WTC11 (cell line): ENCODE data around the gene LIG1. TPM values are rescaled to one million over a fixed set of nuclear protein-coding genes. Genes with fewer than 3 reads are reported as not detected.

Experiments
- ATAC-seq: fragments of 200-7000 bp; cut with Tn5 transposase; 2 replicates; pipeline ENCODE4 v1.10.0; 2021; ENCODE audit warnings: mild to moderate bottlenecking, moderate library complexity
- CTCF ChIA-PET: fragments of 300-600 bp; sonication (Branson Sonifier 250); formaldehyde crosslinking; loops from one replicate; lab custom pipeline; 2021; ENCODE audit warnings: antibody characterized with exemption; lab: Charles Lee
- POLR2A ChIA-PET: fragments of 350-600 bp; sonication (Branson Sonifier 250); formaldehyde crosslinking; loops from one replicate; lab custom pipeline; 2021; ENCODE audit warnings: antibody characterized with exemption; lab: Charles Lee
- DNase-seq: peaks from one replicate; pipeline ENCODE4 v3.0.0; 2021; ENCODE audit warnings: low spot score
- H3K27ac Mint-ChIP-seq: 2 replicates; pipeline ENCODE4 v1.8.0; 2021; ENCODE audit warnings: mixed read lengths
- H3K27me3 Mint-ChIP-seq: 2 replicates; pipeline ENCODE4 v1.8.0; 2021; ENCODE audit warnings: low read depth, mild to moderate bottlenecking, moderate library complexity, mixed read lengths
- H3K36me3 Mint-ChIP-seq: 2 replicates; pipeline ENCODE4 v1.8.0; 2021; ENCODE audit warnings: mixed read lengths
- H3K4me1 Mint-ChIP-seq: 2 replicates; pipeline ENCODE4 v1.8.0; 2022; ENCODE audit warnings: mixed read lengths
- H3K4me3 Mint-ChIP-seq: 2 replicates; pipeline ENCODE4 v1.8.0; 2021; ENCODE audit warnings: mild to moderate bottlenecking, moderate library complexity, mixed read lengths
- H3K9me3 Mint-ChIP-seq: 2 replicates; pipeline ENCODE4 v1.8.0; 2021; ENCODE audit warnings: mixed read lengths
- AR ChIP-seq: fragments of 250-450 bp; sonication (Bioruptor Pico); IDR thresholded peaks from 2 replicates; pipeline ENCODE4 v1.9.0; 2021; ENCODE audit warnings: mild to moderate bottlenecking
- CREM ChIP-seq: sonication (generic); formaldehyde crosslinking; IDR thresholded peaks from 2 replicates; pipeline ENCODE4 v1.8.1; 2022; ENCODE audit warnings: mild to moderate bottlenecking, missing genetic modification reagents, moderate library complexity
- E2F4 ChIP-seq: sonication (generic); formaldehyde crosslinking; IDR thresholded peaks from 2 replicates; pipeline ENCODE4 v1.8.1; 2022; ENCODE audit warnings: low read depth, mild to moderate bottlenecking, moderate library complexity, missing genetic modification reagents, borderline replicate concordance
- FOXJ3 ChIP-seq: sonication (generic); formaldehyde crosslinking; IDR thresholded peaks from 2 replicates; pipeline ENCODE4 v1.9.0; 2021; ENCODE audit warnings: missing genetic modification reagents, mild to moderate bottlenecking, borderline replicate concordance
- FOXP1 ChIP-seq: sonication (generic); formaldehyde crosslinking; IDR thresholded peaks from 2 replicates; pipeline ENCODE4 v1.8.0; 2022; ENCODE audit warnings: missing genetic modification reagents, mild to moderate bottlenecking, moderate library complexity, borderline replicate concordance
- GRHL2 ChIP-seq: fragments of 250-450 bp; sonication (Bioruptor Pico); IDR thresholded peaks from 2 replicates; pipeline ENCODE4 v1.8.0; 2022; ENCODE audit warnings: mild to moderate bottlenecking, moderate library complexity; ENCODE audit not compliant: insufficient replicate concordance, severe bottlenecking
- JUN ChIP-seq: sonication (generic); formaldehyde crosslinking; IDR thresholded peaks from 2 replicates; pipeline ENCODE4 v1.8.0; 2023; ENCODE audit warnings: mild to moderate bottlenecking, missing genetic modification reagents
- NFE2L1 ChIP-seq: sonication (generic); formaldehyde crosslinking; IDR thresholded peaks from 2 replicates; pipeline ENCODE4 v1.8.1; 2023; ENCODE audit warnings: missing genetic modification reagents
- NR2C2 ChIP-seq: sonication (generic); formaldehyde crosslinking; IDR thresholded peaks from 2 replicates; pipeline ENCODE4 v1.8.0; 2022; ENCODE audit warnings: mild to moderate bottlenecking, missing genetic modification reagents
- SMAD4 ChIP-seq: sonication (generic); formaldehyde crosslinking; IDR thresholded peaks from 2 replicates; pipeline ENCODE4 v1.8.0; 2022; ENCODE audit warnings: mild to moderate bottlenecking, missing genetic modification reagents
- SOX15 ChIP-seq: fragments of 250-450 bp; sonication (Bioruptor Pico); IDR thresholded peaks from 2 replicates; pipeline ENCODE4 v1.9.0; 2021; ENCODE audit warnings: mild to moderate bottlenecking
- ZNF121 ChIP-seq: sonication (generic); formaldehyde crosslinking; IDR thresholded peaks from 2 replicates; pipeline ENCODE4 v1.8.0; 2023; ENCODE audit warnings: missing genetic modification reagents
- ZNF232 ChIP-seq: sonication (generic); formaldehyde crosslinking; IDR thresholded peaks from 2 replicates; pipeline ENCODE4 v1.8.0; 2022; ENCODE audit warnings: mild to moderate bottlenecking, missing genetic modification reagents
- ZNF425 ChIP-seq: fragments of 250-450 bp; sonication (Bioruptor Pico); conservative IDR thresholded peaks from 2 replicates; pipeline ENCODE4 v1.9.0; 2021; ENCODE audit warnings: mild to moderate bottlenecking
- ZNF532 ChIP-seq: fragments of 250-450 bp; sonication (Bioruptor Pico); IDR thresholded peaks from 2 replicates; pipeline ENCODE4 v1.9.0; 2021; ENCODE audit warnings: mild to moderate bottlenecking, borderline replicate concordance
- ZSCAN18 ChIP-seq: fragments of 250-450 bp; sonication (Bioruptor Pico); IDR thresholded peaks from 2 replicates; pipeline ENCODE4 v2.1.2; 2022; ENCODE audit warnings: mild to moderate bottlenecking, moderate library complexity
- total RNA-seq: library from RNA; stranded (reverse); gene quantifications from 3 replicates; pipeline ENCODE4 v1.2.3, GENCODE V29; 2021

LIG1 gene
- total RNA-seq, 1 experiment from 2014 or later = 119 TPM

- ChIA-PET POLR2A (no interaction called here), CTCF (interaction anchor here (0.6 kb wide), 1 partner anchor 15 kb away, joined by 4 read pairs; no protein-coding TSS in a partner anchor)
- TF ChIP-seq E2F4 (CRISPR knock-in tag) (no peak), ZNF121 (CRISPR knock-in tag) (no peak), NFE2L1 (CRISPR knock-in tag) (no peak), JUN (CRISPR knock-in tag) (no peak), ZSCAN18 (CRISPR knock-in tag) (no peak), AR (CRISPR knock-in tag) (no peak), NR2C2 (CRISPR knock-in tag) (no peak), FOXP1 (no peak), ZNF425 (CRISPR knock-in tag) (no peak), ZNF232 (CRISPR knock-in tag) (no peak), SMAD4 (CRISPR knock-in tag) (no peak), CREM (CRISPR knock-in tag) (no peak), FOXJ3 (no peak), ZNF532 (CRISPR knock-in tag) (no peak), SOX15 (no peak), GRHL2 (CRISPR knock-in tag) (no peak)
- Mint-ChIP-seq H3K27me3 (no peaks in the 10 kb centered on the region), H3K9me3 (0 out of 2 replicates have a peak, but pooled peaks cover 3% of the 10 kb centered on the region), H3K27ac (no peak overlapping the region), H3K36me3 (peaks cover 39% of the 10 kb centered on the region), H3K4me3 (no peak overlapping the region), H3K4me1 (peaks cover 7% of the 10 kb centered on the region)
- ATAC-seq = no peak
- DNase-seq = no peak
These were observed 4.4 kb upstream of the LIG1 start for GRCh38 chr19:48174445-48175030.
